ENCODE measurements around the gene TOP1.
A peak's percentile ranks its signal among the peaks of the same experiment; 100 is the strongest.

The TOP1 gene

GRCh38 chr20:41148942-41149341 lies 120.3 kb downstream of the TOP1 start:
- no peak for DNase-seq

GRCh38 chr20:41150664-41151063 lies 122.0 kb downstream of the TOP1 start:
- peak in 1 of 2 donors; percentile 52 for DNase-seq

DNA sequence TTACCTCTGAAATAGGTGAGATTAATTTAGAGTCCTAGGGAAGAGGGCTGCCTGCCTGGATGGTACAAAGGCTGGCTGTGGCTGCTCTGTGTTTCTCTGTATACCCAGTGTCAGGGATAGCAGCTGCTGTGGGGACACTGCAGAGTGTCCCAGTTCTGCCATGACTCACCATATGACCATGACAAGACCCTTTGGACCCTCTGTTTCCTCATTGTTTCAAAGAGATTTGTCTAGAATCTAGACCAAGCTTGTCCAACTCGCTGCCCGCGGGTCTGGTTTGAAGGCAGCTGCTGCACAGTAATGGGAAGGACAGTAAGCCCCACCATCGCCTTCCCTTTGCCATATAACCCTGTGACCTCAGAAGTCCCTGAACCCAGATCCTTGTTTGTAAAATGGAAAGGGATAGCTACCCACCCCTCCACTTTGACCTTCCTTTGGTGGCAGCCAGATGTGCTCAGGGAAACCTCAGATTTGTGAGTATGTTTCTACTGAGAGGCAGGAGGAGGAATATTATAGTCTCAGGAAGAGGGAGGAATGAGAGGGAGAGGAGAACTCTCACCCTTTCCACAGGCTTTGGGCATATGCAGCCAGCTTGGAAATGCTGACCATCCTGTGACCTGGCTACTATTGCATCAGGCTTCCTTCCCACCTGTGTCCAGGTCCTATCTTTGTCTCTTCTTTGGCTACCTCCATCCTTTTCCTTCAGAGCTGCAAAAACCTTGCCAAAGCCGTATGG lies 122.7 kb downstream of the TOP1 start:
- DNase-seq = no peak

GRCh38 chr20:41152108-41152757 lies 123.6 kb downstream of the TOP1 start:
- no peak for DNase-seq

GRCh38 chr20:41154436-41155176 lies 126.0 kb downstream of the TOP1 start:
- DNase-seq = no peak

DNA sequence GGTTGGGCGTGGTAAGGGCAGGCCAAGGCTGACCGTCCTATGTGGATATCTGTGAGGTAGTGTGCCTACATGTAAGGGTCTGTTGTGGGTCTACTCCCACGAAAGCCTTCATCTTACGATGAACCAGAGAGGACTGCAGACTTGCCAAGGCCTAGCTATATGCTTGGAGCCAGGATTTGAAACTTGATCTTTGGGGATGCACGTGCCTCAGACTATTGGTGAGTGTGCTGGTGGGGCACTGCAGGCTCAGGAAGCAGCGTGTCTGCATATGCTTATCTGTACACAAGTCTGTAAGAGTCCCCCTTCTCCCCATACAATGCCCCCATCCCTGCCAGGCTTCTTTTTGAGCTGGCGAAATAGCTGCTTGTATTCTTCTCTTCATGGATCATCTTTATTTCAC lies 126.6 kb downstream of the TOP1 start:
- DNase-seq = no peak

DNA sequence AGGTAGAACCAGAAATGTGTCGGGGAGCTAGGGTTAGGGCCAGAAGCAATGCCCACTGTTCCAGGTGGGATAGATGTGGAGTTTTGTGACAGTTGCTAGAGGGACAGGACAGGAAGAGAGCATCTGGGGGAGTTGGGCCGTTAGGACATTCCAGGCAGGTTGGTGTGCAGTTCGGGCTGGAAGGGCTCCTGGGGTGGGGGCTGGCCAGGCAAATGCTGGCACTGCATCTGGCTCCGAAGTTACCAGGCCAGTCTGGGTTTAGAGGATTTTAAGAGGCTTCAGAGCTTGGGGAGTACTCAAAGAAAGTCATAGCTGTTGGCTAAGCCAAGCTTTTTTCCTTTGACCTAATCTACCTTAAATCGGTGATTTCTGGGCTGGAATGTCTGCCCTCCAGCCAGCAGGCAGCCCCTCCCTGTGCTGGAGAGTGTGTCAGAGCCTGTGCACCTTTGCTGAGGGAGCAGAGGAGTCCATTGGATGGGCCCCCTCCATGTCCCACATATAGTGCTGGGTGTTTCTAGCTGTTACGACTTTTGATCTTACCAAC lies 129.5 kb downstream of the TOP1 start:
- DNase-seq = no peak

- DNase-seq = no peak
Observed at GRCh38 chr20:41159547-41159946, 130.9 kb downstream of the TOP1 start.

DNA sequence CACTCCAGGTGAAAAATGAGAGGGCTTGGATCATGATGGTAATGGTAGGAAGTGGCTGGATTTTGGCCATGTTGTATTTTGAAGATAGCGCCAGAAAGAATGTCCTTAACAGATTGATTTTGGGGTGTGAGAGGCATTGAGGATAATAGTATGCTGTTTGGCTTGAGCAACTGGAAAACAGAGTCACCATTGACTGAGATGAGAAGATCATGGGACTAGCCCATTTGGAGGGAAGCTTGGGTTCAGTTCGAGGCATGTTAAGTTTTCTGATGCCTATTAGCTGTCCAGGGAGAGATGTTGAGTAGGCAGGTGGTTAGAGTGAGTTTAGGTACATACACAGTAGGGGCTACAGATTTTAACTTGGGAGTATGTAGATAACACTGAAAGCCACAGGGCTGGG lies 132.1 kb downstream of the TOP1 start:
- DNase-seq = no peak

DNA sequence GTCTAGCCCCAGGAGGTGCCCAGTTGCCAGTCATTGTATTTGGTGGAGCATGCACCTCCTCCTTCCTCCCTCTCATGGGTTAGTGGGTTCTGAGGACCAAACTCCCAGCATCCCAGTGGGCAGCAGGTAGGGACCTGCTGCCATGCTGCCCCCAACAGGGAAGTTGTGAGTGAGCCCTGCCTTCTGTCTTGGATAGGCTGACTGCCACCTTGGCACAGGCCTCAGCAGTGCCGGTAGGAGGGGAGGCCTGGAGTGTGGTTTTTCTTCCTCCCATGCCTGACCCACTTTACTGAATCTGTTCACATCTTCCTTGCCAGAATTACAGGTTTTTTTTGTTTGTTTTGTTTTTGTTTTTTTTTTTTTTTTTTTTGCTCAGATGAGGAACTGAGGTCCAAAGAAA lies 133.3 kb downstream of the TOP1 start:
- DNase-seq = no peak

DNA sequence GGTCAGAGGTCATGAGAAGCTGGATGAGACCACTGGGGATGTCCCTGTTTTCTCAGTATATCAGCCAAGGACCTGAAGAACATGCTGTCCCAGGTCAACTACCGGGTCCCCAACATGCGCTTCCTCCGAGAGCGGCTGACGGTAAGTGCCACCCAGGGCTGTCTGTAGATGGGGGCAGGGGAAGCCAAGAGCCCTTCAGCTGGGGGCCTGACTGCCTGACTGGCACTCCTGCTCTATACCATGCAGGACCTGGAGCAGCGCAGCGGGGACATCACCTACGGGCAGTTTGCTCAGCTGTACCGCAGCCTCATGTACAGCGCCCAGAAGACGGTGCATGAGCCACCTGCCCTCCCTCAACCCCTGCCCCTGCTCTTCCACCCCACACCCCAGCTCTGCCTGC lies 133.8 kb downstream of the TOP1 start:
- no peak for DNase-seq

GRCh38 chr20:41163821-41164220 lies 135.2 kb downstream of the TOP1 start:
- no peak for DNase-seq

GRCh38 chr20:41165001-41165882 lies 136.6 kb downstream of the TOP1 start:
- DNase-seq = no peak

DNA sequence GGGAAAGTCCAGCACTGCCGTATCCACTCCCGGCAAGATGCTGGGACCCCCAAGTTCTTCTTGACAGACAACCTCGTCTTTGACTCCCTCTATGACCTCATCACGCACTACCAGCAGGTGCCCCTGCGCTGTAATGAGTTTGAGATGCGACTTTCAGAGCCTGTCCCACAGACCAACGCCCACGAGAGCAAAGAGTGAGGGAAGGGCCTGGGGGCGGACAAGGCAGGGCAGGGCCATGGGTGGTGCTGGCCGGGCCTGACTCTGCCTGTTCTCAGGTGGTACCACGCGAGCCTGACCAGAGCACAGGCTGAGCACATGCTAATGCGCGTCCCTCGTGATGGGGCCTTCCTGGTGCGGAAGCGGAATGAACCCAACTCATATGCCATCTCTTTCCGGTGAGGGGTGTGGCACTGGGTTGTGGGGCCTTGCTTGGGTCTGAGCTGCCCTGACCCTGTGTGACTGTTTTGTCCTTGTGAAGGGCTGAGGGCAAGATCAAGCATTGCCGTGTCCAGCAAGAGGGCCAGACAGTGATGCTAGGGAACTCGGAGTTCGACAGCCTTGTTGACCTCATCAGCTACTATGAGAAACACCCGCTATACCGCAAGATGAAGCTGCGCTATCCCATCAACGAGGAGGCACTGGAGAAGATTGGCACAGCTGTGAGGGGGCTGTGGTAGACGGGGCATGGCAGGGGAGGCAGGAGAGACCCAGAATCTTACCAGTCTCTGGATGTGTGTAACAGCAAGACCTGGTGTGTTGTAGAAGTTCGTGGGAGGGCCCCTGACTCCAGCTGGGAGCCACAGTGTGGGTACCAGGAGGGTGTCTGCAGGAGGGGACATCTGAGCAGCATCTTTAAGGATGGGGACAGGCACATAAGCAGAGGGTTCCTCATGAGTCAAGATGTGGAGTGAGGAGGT lies 137.8 kb downstream of the TOP1 start:
- DNase-seq = no peak

GRCh38 chr20:41167118-41167470 lies 138.5 kb downstream of the TOP1 start:
- no peak for DNase-seq

- no peak for DNase-seq
Observed at GRCh38 chr20:41167481-41168253, 139.0 kb downstream of the TOP1 start.

DNA sequence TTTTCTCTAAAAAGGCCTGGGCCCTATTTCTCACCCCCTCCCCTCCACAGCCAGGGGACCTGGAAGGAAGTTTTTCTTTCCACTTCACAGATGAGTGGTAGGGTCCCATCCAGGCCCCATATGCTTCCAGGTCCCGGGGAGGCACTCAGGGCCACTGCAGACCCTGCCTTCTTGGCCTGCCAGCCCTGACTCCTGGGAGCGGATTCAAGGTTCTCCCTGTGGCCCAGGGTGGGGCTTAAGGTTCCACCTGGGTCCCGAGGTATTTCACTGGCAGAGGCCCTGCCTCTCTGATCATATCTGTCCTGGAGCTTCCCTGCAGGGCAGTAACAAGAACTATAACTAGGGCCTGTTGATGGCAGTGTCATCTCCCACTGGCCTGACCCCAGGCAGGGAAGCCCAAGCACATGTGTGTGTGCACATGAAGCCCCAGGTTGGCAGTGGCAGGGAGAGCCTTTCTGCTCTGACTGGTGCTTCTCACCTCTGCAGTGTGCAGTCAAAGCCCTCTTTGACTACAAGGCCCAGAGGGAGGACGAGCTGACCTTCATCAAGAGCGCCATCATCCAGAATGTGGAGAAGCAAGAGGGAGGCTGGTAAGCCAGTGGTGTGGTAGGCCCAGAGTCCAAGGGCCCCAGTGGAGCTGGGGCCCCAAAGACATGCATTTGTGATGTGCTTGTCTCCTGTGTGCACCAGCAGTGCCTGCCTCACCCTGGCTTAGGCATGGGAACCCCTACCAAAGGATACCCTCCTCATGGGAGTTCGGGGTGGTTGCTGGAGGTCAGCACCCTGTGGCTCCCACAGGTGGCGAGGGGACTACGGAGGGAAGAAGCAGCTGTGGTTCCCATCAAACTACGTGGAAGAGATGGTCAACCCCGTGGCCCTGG lies 139.9 kb downstream of the TOP1 start:
- DNase-seq = no peak

DNA sequence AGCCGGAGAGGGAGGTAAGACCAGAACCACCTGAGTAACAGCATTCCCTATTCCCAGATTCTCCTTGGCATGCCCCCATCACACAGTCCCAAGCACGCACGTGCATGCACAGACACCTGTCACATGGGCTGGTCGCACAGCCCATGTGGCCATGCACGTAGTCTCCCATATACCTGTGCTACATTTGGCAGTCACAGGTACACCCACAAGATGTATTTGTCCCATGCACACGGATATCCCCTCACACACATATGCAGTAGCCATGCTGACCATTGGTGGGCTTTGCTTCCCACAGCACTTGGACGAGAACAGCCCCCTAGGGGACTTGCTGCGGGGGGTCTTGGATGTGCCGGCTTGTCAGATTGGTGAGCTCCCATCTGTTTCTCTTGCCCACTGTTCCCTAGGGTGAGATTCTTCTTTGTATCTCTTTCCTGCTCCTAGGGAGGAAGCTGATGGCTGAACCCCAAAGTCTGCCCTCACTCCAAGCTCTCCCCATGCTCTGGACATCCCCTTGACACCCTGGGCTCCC lies 140.6 kb downstream of the TOP1 start:
- no peak for DNase-seq

DNA sequence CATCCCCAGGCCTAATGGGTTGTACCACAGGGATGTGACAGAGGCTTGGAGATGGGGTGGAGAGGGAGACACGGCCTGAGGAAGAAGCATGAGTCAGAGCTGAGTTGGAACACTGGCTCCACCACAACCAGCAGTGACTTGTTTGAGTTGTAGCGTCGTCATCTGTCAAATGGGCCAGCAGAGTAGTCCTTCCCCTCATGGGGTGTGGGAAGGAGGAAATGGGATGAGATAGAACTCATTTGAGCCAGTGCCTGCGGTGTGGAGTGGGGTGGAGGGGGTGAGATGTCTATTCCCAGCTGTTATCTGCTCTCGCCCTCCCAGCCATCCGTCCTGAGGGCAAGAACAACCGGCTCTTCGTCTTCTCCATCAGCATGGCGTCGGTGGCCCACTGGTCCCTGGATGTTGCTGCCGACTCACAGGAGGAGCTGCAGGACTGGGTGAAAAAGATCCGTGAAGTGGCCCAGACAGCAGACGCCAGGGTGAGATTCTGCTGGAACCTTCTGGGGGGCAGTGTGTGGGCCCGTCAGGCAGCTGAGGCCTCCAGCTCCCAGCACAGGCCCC lies 141.2 kb downstream of the TOP1 start:
- DNase-seq = no peak

Measured in CD4-positive, alpha-beta T cell treated with Interleukin-1 beta for 1 hour (primary cell).